ENCODE data around the gene DISP3. TPM values are rescaled to one million over a fixed set of nuclear protein-coding genes. Genes with fewer than 3 reads are reported as not detected.

DISP3 gene
- polyA plus RNA-seq, 3 donors, result 0.01 TPM; not detected in 2

- H3K4me3 Mint-ChIP-seq, result no peak overlapping the region
These were observed 30.4 kb upstream of the DISP3 start for GRCh38 chr1:11448373-11449099.

GRCh38 chr1:11449100-11449403 is 29.9 kb upstream of the DISP3 start:
- H3K4me1 Mint-ChIP-seq, result no peaks in the 10 kb centered on the region

More at GRCh38 chr1:11448373-11449099, 30.4 kb upstream of the DISP3 start:
- H3K9me3 ChIP-seq (replicated peaks in 1 of 2; ENCODE audit: control insufficient read depth in 1 of 2, insufficient read depth in 1 of 2, low read length in 2 of 2), result no peaks in the 10 kb centered on the region
- no peaks in the 10 kb centered on the region for H4K20me1 ChIP-seq (ENCODE audit: insufficient read depth, low read length)
- H2AFZ ChIP-seq (ENCODE audit: insufficient read depth, low read depth, low read length, poor library complexity, severe bottlenecking), result no peak overlapping the region
- Mint-ChIP-seq H3K36me3 (no peaks in the 10 kb centered on the region), H3K4me1 (no peaks in the 10 kb centered on the region), H3K27me3 (ENCODE audit: low read depth in 3 of 3) (peaks cover 4 to 20% (median 6%) of the 10 kb centered on the region in 3 donors), H3K27ac (no peak overlapping the region), H3K9me3 (peaks cover 0 to 2% (median 0%) of the 10 kb centered on the region in 7 donors)
- H3K27ac ChIP-seq (ENCODE audit: low read depth in 1 of 2, low read length in 2 of 2), result no peak overlapping the region
- no peaks in the 10 kb centered on the region for H3K36me3 ChIP-seq (replicated peaks in 1 of 2; ENCODE audit: control insufficient read depth in 1 of 2, insufficient read depth in 2 of 2, low read length in 2 of 2)
- H3K79me2 ChIP-seq (ENCODE audit: insufficient read depth, low read length), result no peaks in the 10 kb centered on the region
- 70% methylated on average over 14 of the region's 20 CpGs for WGBS (ENCODE audit: insufficient coverage)
- H3K4me3 ChIP-seq (replicated peaks in 1 of 3; ENCODE audit: low read depth in 2 of 3, low read length in 3 of 3), result no peak overlapping the region
- no peak for DNase-seq
- H3K27me3 ChIP-seq (ENCODE audit: control insufficient read depth in 2 of 2, insufficient read depth in 2 of 2, low read length in 2 of 2), result no peaks in the 10 kb centered on the region
- TF ChIP-seq, protein P1, sequence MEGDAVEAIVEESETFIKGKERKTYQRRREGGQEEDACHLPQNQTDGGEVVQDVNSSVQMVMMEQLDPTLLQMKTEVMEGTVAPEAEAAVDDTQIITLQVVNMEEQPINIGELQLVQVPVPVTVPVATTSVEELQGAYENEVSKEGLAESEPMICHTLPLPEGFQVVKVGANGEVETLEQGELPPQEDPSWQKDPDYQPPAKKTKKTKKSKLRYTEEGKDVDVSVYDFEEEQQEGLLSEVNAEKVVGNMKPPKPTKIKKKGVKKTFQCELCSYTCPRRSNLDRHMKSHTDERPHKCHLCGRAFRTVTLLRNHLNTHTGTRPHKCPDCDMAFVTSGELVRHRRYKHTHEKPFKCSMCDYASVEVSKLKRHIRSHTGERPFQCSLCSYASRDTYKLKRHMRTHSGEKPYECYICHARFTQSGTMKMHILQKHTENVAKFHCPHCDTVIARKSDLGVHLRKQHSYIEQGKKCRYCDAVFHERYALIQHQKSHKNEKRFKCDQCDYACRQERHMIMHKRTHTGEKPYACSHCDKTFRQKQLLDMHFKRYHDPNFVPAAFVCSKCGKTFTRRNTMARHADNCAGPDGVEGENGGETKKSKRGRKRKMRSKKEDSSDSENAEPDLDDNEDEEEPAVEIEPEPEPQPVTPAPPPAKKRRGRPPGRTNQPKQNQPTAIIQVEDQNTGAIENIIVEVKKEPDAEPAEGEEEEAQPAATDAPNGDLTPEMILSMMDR (IDR thresholded peaks at IDR 0.05), result no peak
- H3K4me1 ChIP-seq (ENCODE audit: control insufficient read depth in 1 of 2, insufficient read depth in 2 of 2, low read length in 2 of 2), result no peaks in the 10 kb centered on the region
- H3K4me2 ChIP-seq (replicated peaks; ENCODE audit: extremely low read depth, low read length, poor library complexity, severe bottlenecking), result no peak overlapping the region
- H3K9ac ChIP-seq (ENCODE audit: insufficient read depth, low read length, poor library complexity, severe bottlenecking), result no peak overlapping the region
- intact Hi-C loops (cut with micrococcal nuclease), result no loop called here

More at GRCh38 chr1:11449100-11449403, 29.9 kb upstream of the DISP3 start:
- peaks cover 0 to 2% (median 0%) of the 10 kb centered on the region in 7 donors for H3K9me3 Mint-ChIP-seq
- Histone ChIP-seq H3K27ac (ENCODE audit: low read depth in 1 of 2, low read length in 2 of 2) (no peak overlapping the region), H3K79me2 (ENCODE audit: insufficient read depth, low read length) (no peaks in the 10 kb centered on the region), H3K9ac (ENCODE audit: insufficient read depth, low read length, poor library complexity, severe bottlenecking) (no peak overlapping the region), H3K9me3 (replicated peaks in 1 of 2; ENCODE audit: control insufficient read depth in 1 of 2, insufficient read depth in 1 of 2, low read length in 2 of 2) (no peaks in the 10 kb centered on the region), H4K20me1 (ENCODE audit: insufficient read depth, low read length) (no peaks in the 10 kb centered on the region), H3K4me3 (replicated peaks in 1 of 3; ENCODE audit: low read depth in 2 of 3, low read length in 3 of 3) (no peak overlapping the region), H3K4me1 (ENCODE audit: control insufficient read depth in 1 of 2, insufficient read depth in 2 of 2, low read length in 2 of 2) (no peaks in the 10 kb centered on the region), H2AFZ (ENCODE audit: insufficient read depth, low read depth, low read length, poor library complexity, severe bottlenecking) (no peak overlapping the region), H3K27me3 (ENCODE audit: control insufficient read depth in 2 of 2, insufficient read depth in 2 of 2, low read length in 2 of 2) (no peaks in the 10 kb centered on the region), H3K36me3 (replicated peaks in 1 of 2; ENCODE audit: control insufficient read depth in 1 of 2, insufficient read depth in 2 of 2, low read length in 2 of 2) (no peaks in the 10 kb centered on the region), H3K4me2 (replicated peaks; ENCODE audit: extremely low read depth, low read length, poor library complexity, severe bottlenecking) (no peak overlapping the region)
- H3K4me3 Mint-ChIP-seq, result no peak overlapping the region
- TF ChIP-seq, protein P1 (IDR thresholded peaks at IDR 0.05), result no peak
- intact Hi-C loops (cut with micrococcal nuclease), result no loop called here
- H3K27ac Mint-ChIP-seq, result no peak overlapping the region
- H3K36me3 Mint-ChIP-seq, result no peaks in the 10 kb centered on the region
- no peak for DNase-seq
- peaks cover 6 to 17% (median 8%) of the 10 kb centered on the region in 3 donors for H3K27me3 Mint-ChIP-seq (ENCODE audit: low read depth in 3 of 3)
- WGBS (ENCODE audit: insufficient coverage), result 78% methylated on average over 9 of the region's 11 CpGs
